Measurements from ENCODE around the gene SMTN. TPM values are rescaled to one million over a fixed set of nuclear protein-coding genes. Genes with fewer than 3 reads are reported as not detected.

Gene SMTN
- polyA plus RNA-seq, 1 of the 3 experiments (the other 2 are of a cell fraction), result 30.4 TPM

DNA sequence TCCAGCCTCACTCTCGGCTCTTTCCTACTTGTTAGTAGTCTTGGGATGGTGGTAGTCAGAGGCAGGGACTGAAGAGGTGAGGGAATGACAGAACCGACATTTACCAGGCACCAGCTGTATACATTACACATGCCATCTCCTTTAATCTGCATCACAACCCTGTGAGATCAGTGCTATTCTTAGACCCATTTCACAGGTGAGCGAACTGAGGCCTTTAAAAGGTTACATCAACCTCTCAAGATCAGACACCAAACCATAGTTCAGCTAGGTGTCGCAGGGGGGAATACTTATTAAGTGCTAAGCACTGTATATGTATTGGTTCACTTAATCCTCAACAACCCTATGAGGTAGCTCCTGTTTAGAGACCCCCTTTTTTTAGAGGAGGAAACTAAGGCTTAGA lies 53.6 kb downstream of the SMTN start (continued):
- no peak for TF ChIP-seq REST (IDR thresholded peaks at IDR 0.05; ENCODE audit: low read depth, low read length)
- no peak for TF ChIP-seq CHD2 (IDR thresholded peaks at IDR 0.05; ENCODE audit: low read length, partially characterized antibody)
- no peak for TF ChIP-seq GATA2 (CRISPR knock-in tag; IDR thresholded peaks at IDR 0.05)
- no peak for TF ChIP-seq JUND (IDR thresholded peaks at IDR 0.05)
- no peak for TF ChIP-seq FOXJ3 (CRISPR knock-in tag; IDR thresholded peaks at IDR 0.05)
- TF ChIP-seq, protein P1, sequence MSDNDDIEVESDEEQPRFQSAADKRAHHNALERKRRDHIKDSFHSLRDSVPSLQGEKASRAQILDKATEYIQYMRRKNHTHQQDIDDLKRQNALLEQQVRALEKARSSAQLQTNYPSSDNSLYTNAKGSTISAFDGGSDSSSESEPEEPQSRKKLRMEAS (IDR thresholded peaks at IDR 0.05; ENCODE audit: low read depth), result no peak
- TF ChIP-seq RFX5 (IDR thresholded peaks at IDR 0.05; ENCODE audit: low read length), result no peak
- TF ChIP-seq USF1 (IDR thresholded peaks at IDR 0.05; ENCODE audit: borderline replicate concordance, low read depth), result no peak
- no peak for TF ChIP-seq ELF1 (IDR thresholded peaks at IDR 0.05)

- CTCF ChIA-PET, result interaction anchor here (0.6 to 3.3 kb wide), 6 partner anchors 9 to 96 kb away, joined by 3 to 14 read pairs (median 8); partner anchors contain the start of gene SELENOM
These were observed 54.6 kb downstream of the SMTN start for GRCh38 chr22:31135706-31136105.

More at GRCh38 chr22:31135706-31136105, 54.6 kb downstream of the SMTN start:
- Histone ChIP-seq H3K27me3 (ENCODE audit: insufficient read depth) (peaks cover 4% of the 10 kb centered on the region; the same call in 1 of the 2 replicates), H3K9me2 (no peaks in the 10 kb centered on the region), H4K20me1 (ENCODE audit: insufficient read depth) (no peaks in the 10 kb centered on the region), H3K9me3 (no peaks in the 10 kb centered on the region), H3F3A (replicated peaks; ENCODE audit: insufficient read depth) (peaks cover 1% of the 10 kb centered on the region), H3K4me1 (ENCODE audit: control insufficient read depth in 1 of 2, insufficient read depth in 2 of 2, low read depth in 1 of 2, low read length in 1 of 2) (peaks cover 0 to 1% of the 10 kb centered on the region in 2 experiments; a peak in 2 of 4 replicates), H3K79me2 (ENCODE audit: insufficient read depth) (no peaks in the 10 kb centered on the region), H2AFZ (ENCODE audit: low read depth) (no peak overlapping the region), H3K9ac (no peak overlapping the region), H3K4me2 (no peak overlapping the region), H3K27ac (ENCODE audit: low read depth in 2 of 2, low read length in 1 of 2) (no peak overlapping the region), H3K4me3 (ENCODE audit: low read depth in 2 of 2, low read length in 1 of 2) (no peak overlapping the region), H3K36me3 (replicated peaks in 1 of 2; ENCODE audit: control insufficient read depth in 1 of 2, insufficient read depth in 2 of 2, low read length in 1 of 2) (no peaks in the 10 kb centered on the region)
- peak; percentile 10 for DNase-seq
- 84% methylated on average over 4 of the region's 6 CpGs for WGBS (ENCODE audit: low lambda C conversion rate)
- TF ChIP-seq RAD21 (IDR thresholded peaks at IDR 0.05; ENCODE audit: low read length) (no peak), FOSL2 (IDR thresholded peaks at IDR 0.05; ENCODE audit: borderline replicate concordance, low read depth) (no peak), EZH2phosphoT487 (IDR thresholded peaks at IDR 0.05; ENCODE audit: borderline replicate concordance, low read depth) (no peak), TAF1 (IDR thresholded peaks at IDR 0.05; ENCODE audit: borderline replicate concordance, low read depth, low read length) (no peak), IRF3 (IDR thresholded peaks at IDR 0.05; ENCODE audit: low read depth, low read length) (no peak), FOXJ3 (CRISPR knock-in tag; IDR thresholded peaks at IDR 0.05) (no peak), REST (IDR thresholded peaks at IDR 0.05; ENCODE audit: low read depth, low read length) (no peak)
- TF ChIP-seq, protein P2, sequence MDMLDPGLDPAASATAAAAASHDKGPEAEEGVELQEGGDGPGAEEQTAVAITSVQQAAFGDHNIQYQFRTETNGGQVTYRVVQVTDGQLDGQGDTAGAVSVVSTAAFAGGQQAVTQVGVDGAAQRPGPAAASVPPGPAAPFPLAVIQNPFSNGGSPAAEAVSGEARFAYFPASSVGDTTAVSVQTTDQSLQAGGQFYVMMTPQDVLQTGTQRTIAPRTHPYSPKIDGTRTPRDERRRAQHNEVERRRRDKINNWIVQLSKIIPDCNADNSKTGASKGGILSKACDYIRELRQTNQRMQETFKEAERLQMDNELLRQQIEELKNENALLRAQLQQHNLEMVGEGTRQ (IDR thresholded peaks at IDR 0.05; ENCODE audit: borderline replicate concordance, low read depth, low read length), result no peak
- POLR2A ChIA-PET, result interaction anchor here (0.6 to 1.7 kb wide), 3 partner anchors 8 to 51 kb away, joined by 3 to 5 read pairs (median 3); no protein-coding TSS in a partner anchor

Data from SK-N-SH (cell line).